ENCODE results near the gene ADARB2.

ADARB2 gene

DNA sequence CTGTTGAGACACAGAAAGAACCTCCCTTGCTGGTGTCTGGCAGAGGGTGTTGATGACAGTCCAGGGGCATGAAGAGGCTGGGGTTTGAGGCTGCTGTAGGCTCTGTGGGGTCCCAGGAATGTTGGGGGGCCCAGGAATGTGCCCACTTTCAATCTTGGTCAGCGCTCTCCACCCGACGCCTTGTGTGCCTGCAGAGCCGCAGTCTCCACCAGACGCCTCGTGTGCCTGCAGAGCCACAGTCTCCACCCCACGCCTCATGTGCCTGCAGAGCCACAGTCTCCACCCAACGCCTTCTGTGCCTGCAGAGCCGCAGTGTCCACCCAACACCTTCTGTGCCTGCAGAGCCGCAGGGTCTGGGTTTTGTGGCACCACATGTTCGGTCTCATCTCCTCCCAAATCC, 84.0 kb downstream of the ADARB2 start:
- H3K27ac ChIP-seq (replicated peaks; ENCODE audit: low read length), result no peak overlapping the region

DNA sequence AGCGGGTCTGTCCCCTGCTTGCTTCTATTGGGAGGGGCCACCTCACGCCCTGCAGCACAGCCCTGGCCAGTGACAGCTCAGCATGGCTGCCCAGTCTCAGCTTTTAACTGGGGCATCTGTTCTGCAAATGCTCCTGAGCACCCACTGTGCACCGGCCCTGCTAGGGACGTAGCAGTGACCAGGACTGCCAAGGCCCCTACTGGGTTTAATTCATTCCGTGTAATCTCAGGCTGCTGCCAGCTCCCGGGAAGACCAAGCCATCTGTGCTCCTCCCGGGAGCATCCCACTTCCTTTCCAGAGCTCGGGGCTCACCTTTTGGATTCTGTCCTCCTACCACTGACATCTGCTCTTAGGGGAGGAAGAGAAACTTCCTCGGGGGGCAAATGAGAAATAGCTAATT, 85.2 kb downstream of the ADARB2 start:
- Histone ChIP-seq H3K36me3 (replicated peaks in 1 of 2; ENCODE audit: control insufficient read depth in 2 of 2, insufficient read depth in 2 of 2, low read length in 2 of 2) (no peaks in the 10 kb centered on the region), H2AK5ac (ENCODE audit: low read depth, low read length) (no peak overlapping the region), H3K9me3 (replicated peaks in 1 of 2; ENCODE audit: control insufficient read depth in 2 of 2, insufficient read depth in 1 of 2, low read depth in 1 of 2, low read length in 2 of 2) (no peaks in the 10 kb centered on the region), H4K91ac (ENCODE audit: low read depth, low read length, poor library complexity) (no peak overlapping the region), H3K79me1 (ENCODE audit: low read depth, low read length) (no peaks in the 10 kb centered on the region), H3K4me2 (ENCODE audit: insufficient read depth, low read length, poor library complexity, severe bottlenecking) (no peak overlapping the region), H2BK5ac (ENCODE audit: low read length) (no peak overlapping the region), H2AFZ (ENCODE audit: low read length) (no peak overlapping the region), H3K4me1 (ENCODE audit: control insufficient read depth in 2 of 2, insufficient read depth in 1 of 2, low read depth in 1 of 2, low read length in 2 of 2) (peaks cover 0 to 7% of the 10 kb centered on the region in 2 donors), H3K27ac (replicated peaks; ENCODE audit: low read length) (no peak overlapping the region), H3K23ac (ENCODE audit: low read depth, low read length, poor library complexity) (no peak overlapping the region), H3K14ac (ENCODE audit: low read length) (no peak overlapping the region), H3K9ac (ENCODE audit: low read depth, low read length, poor library complexity) (no peak overlapping the region), H3K4ac (ENCODE audit: low read length) (no peak overlapping the region), H2BK120ac (ENCODE audit: low read depth, low read length) (no peak overlapping the region), H2BK12ac (ENCODE audit: low read length) (no peak overlapping the region), H2BK15ac (ENCODE audit: low read length) (no peak overlapping the region), H4K8ac (ENCODE audit: low read depth, low read length) (no peak overlapping the region), H3K4me3 (ENCODE audit: low read length in 2 of 2) (no peak overlapping the region), H3K18ac (ENCODE audit: low read length) (peak overlapping the region; percentile 29), H3K27me3 (ENCODE audit: control insufficient read depth in 3 of 3, insufficient read depth in 3 of 3, low read depth in 1 of 3, low read length in 3 of 3) (no peaks in the 10 kb centered on the region)
- WGBS, 2 donors (ENCODE audit: extremely low coverage in 2 of 2, insufficient read length in 2 of 2, insufficient replicate concordance in 1 of 2), result no CpG with 5 or more reads among the region's 9 CpGs
- no peak for DNase-seq (ENCODE audit: low spot score)

More for the DNA sequence above, 84.0 kb downstream of the ADARB2 start:
- Histone ChIP-seq H4K91ac (ENCODE audit: low read depth, low read length, poor library complexity) (no peak overlapping the region), H3K36me3 (replicated peaks in 1 of 2; ENCODE audit: control insufficient read depth in 2 of 2, insufficient read depth in 2 of 2, low read length in 2 of 2) (no peaks in the 10 kb centered on the region), H2BK12ac (ENCODE audit: low read length) (no peak overlapping the region), H3K14ac (ENCODE audit: low read length) (no peak overlapping the region), H2BK15ac (ENCODE audit: low read length) (no peak overlapping the region), H3K79me1 (ENCODE audit: low read depth, low read length) (no peaks in the 10 kb centered on the region), H3K9me3 (replicated peaks in 1 of 2; ENCODE audit: control insufficient read depth in 2 of 2, insufficient read depth in 1 of 2, low read depth in 1 of 2, low read length in 2 of 2) (no peaks in the 10 kb centered on the region), H3K18ac (ENCODE audit: low read length) (peak overlapping the region; percentile 57), H3K4me2 (ENCODE audit: insufficient read depth, low read length, poor library complexity, severe bottlenecking) (no peak overlapping the region), H4K8ac (ENCODE audit: low read depth, low read length) (no peak overlapping the region), H2BK5ac (ENCODE audit: low read length) (no peak overlapping the region), H3K27me3 (ENCODE audit: control insufficient read depth in 3 of 3, insufficient read depth in 3 of 3, low read depth in 1 of 3, low read length in 3 of 3) (no peaks in the 10 kb centered on the region), H3K4me3 (ENCODE audit: low read length in 2 of 2) (no peak overlapping the region), H3K9ac (ENCODE audit: low read depth, low read length, poor library complexity) (no peak overlapping the region), H2AFZ (ENCODE audit: low read length) (no peak overlapping the region), H2BK120ac (ENCODE audit: low read depth, low read length) (no peak overlapping the region), H3K23ac (ENCODE audit: low read depth, low read length, poor library complexity) (no peak overlapping the region), H2AK5ac (ENCODE audit: low read depth, low read length) (peak overlapping the region; percentile 23), H3K4ac (ENCODE audit: low read length) (no peak overlapping the region), H3K4me1 (ENCODE audit: control insufficient read depth in 2 of 2, insufficient read depth in 1 of 2, low read depth in 1 of 2, low read length in 2 of 2) (peaks cover 0 to 9% of the 10 kb centered on the region in 2 donors)
- DNase-seq (ENCODE audit: low spot score), result no peak
- WGBS, 2 donors (ENCODE audit: extremely low coverage in 2 of 2, insufficient read length in 2 of 2, insufficient replicate concordance in 1 of 2), result no CpG with 5 or more reads among the region's 11 CpGs

DNA sequence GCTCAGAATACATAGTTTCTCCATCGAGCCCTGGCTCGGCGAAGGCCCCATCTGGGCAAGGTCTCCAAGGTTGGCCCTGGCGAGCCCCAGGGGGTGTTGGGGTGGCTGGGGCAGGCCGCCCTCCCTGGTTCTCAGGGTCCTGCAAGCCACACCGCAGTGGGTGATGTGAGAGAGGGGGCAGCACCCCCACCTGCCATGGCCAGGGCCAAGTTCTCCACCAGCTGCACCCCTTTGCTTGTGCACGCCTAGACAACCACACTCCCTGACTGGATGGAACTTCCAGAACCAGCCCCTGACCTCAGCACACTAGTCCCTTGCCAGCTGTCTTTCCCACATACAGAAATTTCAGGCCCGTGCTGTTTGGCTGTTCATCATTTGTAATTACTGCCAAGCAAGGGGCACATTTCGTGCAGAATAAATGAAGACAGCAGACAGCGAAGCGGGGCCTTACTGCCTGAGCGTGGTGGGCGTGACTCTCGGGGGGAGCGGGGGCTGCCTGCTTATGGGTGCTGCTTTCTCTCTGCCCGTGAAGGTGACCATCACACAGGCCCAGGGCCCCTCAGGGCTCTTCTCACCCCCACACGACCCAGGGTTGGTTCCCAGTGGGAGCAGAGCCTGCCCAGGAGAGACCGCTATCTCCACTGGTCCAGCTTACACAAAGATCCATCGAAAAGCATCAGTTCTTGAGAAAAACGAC, 85.9 kb downstream of the ADARB2 start:
- Histone ChIP-seq H3K4me3 (ENCODE audit: low read length in 2 of 2) (no peak overlapping the region), H4K8ac (ENCODE audit: low read depth, low read length) (no peak overlapping the region), H2BK12ac (ENCODE audit: low read length) (no peak overlapping the region), H2AK5ac (ENCODE audit: low read depth, low read length) (no peak overlapping the region), H4K91ac (ENCODE audit: low read depth, low read length, poor library complexity) (no peak overlapping the region), H3K4me1 (ENCODE audit: control insufficient read depth in 2 of 2, insufficient read depth in 1 of 2, low read depth in 1 of 2, low read length in 2 of 2) (peaks cover 0 to 7% of the 10 kb centered on the region in 2 donors), H3K23ac (ENCODE audit: low read depth, low read length, poor library complexity) (peak overlapping the region; percentile 17), H2BK15ac (ENCODE audit: low read length) (no peak overlapping the region), H3K4me2 (ENCODE audit: insufficient read depth, low read length, poor library complexity, severe bottlenecking) (no peak overlapping the region), H3K18ac (ENCODE audit: low read length) (peak overlapping the region; percentile 37), H2BK120ac (ENCODE audit: low read depth, low read length) (no peak overlapping the region), H3K9ac (ENCODE audit: low read depth, low read length, poor library complexity) (no peak overlapping the region), H2BK5ac (ENCODE audit: low read length) (no peak overlapping the region), H3K27me3 (ENCODE audit: control insufficient read depth in 3 of 3, insufficient read depth in 3 of 3, low read depth in 1 of 3, low read length in 3 of 3) (no peaks in the 10 kb centered on the region), H3K9me3 (replicated peaks in 1 of 2; ENCODE audit: control insufficient read depth in 2 of 2, insufficient read depth in 1 of 2, low read depth in 1 of 2, low read length in 2 of 2) (no peaks in the 10 kb centered on the region), H3K79me1 (ENCODE audit: low read depth, low read length) (no peaks in the 10 kb centered on the region), H3K4ac (ENCODE audit: low read length) (no peak overlapping the region), H3K27ac (replicated peaks; ENCODE audit: low read length) (no peak overlapping the region), H2AFZ (ENCODE audit: low read length) (no peak overlapping the region), H3K14ac (ENCODE audit: low read length) (no peak overlapping the region), H3K36me3 (replicated peaks in 1 of 2; ENCODE audit: control insufficient read depth in 2 of 2, insufficient read depth in 2 of 2, low read length in 2 of 2) (no peaks in the 10 kb centered on the region)
- DNase-seq (ENCODE audit: low spot score), result no peak
- no CpG with 5 or more reads among the region's 20 CpGs for WGBS, 2 donors (ENCODE audit: extremely low coverage in 2 of 2, insufficient read length in 2 of 2, insufficient replicate concordance in 1 of 2)

DNA sequence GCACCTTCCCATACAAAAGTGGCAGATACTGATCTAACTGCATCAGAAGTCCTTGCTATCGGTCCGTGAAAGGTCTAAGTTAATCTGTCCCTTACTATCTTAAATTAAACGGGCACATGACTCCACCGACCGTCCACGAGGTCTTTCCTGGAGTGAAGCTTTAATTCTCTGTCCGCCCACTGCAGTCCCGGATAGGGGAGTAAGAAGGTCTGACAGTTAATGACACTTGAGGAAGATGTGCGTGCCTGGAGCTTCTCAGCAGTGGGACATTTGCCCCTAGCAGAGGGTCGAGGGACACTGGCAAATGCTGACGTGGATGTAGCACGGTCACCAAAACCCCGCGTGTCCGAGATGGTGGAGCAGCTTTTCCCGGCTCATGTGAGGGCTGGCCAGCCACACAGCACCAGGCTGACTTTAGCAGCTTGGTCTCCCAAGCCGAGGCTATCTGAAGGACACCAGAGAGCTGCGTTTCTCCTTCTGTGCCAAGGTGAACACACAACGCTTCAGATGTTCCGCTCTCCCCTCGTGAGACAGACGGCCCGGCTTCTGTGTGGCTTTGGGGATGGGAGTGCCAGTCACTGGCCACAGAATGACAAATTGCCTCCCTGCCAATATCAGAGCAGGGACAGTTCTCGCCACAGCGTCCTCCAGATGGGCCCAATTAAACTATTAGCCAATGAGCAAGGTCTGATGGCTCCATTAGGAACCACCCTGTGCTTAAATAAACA, 86.6 kb downstream of the ADARB2 start:
- H3K36me3 ChIP-seq (replicated peaks in 1 of 2; ENCODE audit: control insufficient read depth in 2 of 2, insufficient read depth in 2 of 2, low read length in 2 of 2), result no peaks in the 10 kb centered on the region
- peak overlapping the region; percentile 28 for H3K23ac ChIP-seq (ENCODE audit: low read depth, low read length, poor library complexity)
- no peak overlapping the region for H4K91ac ChIP-seq (ENCODE audit: low read depth, low read length, poor library complexity)
- no peak for DNase-seq (ENCODE audit: low spot score)
- no peak overlapping the region for H3K4ac ChIP-seq (ENCODE audit: low read length)
- no peak overlapping the region for H2AK5ac ChIP-seq (ENCODE audit: low read depth, low read length)
- no peak overlapping the region for H2AFZ ChIP-seq (ENCODE audit: low read length)
- no peaks in the 10 kb centered on the region for H3K79me1 ChIP-seq (ENCODE audit: low read depth, low read length)
- H3K14ac ChIP-seq (ENCODE audit: low read length), result peak overlapping the region; percentile 40
- H3K4me3 ChIP-seq (ENCODE audit: low read length in 2 of 2), result no peak overlapping the region
- H3K27ac ChIP-seq (replicated peaks; ENCODE audit: low read length), result no peak overlapping the region
- no peak overlapping the region for H2BK5ac ChIP-seq (ENCODE audit: low read length)
- H3K4me1 ChIP-seq (ENCODE audit: control insufficient read depth in 2 of 2, insufficient read depth in 1 of 2, low read depth in 1 of 2, low read length in 2 of 2), result peaks cover 0 to 7% of the 10 kb centered on the region in 2 donors
- H3K27me3 ChIP-seq (ENCODE audit: control insufficient read depth in 3 of 3, insufficient read depth in 3 of 3, low read depth in 1 of 3, low read length in 3 of 3), result no peaks in the 10 kb centered on the region
- whole genome bisulfite sequencing, 2 donors (ENCODE audit: extremely low coverage in 2 of 2, insufficient read length in 2 of 2, insufficient replicate concordance in 1 of 2), result no CpG with 5 or more reads among the region's 25 CpGs
- no peak overlapping the region for H3K9ac ChIP-seq (ENCODE audit: low read depth, low read length, poor library complexity)
- H2BK12ac ChIP-seq (ENCODE audit: low read length), result no peak overlapping the region
- H2BK15ac ChIP-seq (ENCODE audit: low read length), result no peak overlapping the region
- H4K8ac ChIP-seq (ENCODE audit: low read depth, low read length), result peak overlapping the region; percentile 58
- H3K9me3 ChIP-seq (replicated peaks in 1 of 2; ENCODE audit: control insufficient read depth in 2 of 2, insufficient read depth in 1 of 2, low read depth in 1 of 2, low read length in 2 of 2), result no peaks in the 10 kb centered on the region
- no peak overlapping the region for H3K18ac ChIP-seq (ENCODE audit: low read length)
- H3K4me2 ChIP-seq (ENCODE audit: insufficient read depth, low read length, poor library complexity, severe bottlenecking), result no peak overlapping the region
- no peak overlapping the region for H2BK120ac ChIP-seq (ENCODE audit: low read depth, low read length)
